Fibroblast of lung (primary cell): ENCODE data around the gene TENT4A.

ENCODE experiments used
- EZH2 ChIP-seq: IDR thresholded peaks from 2 replicates; pipeline ENCODE4 v1.5.1; 2012; ENCODE audit warnings: low read length, control low read depth, mild to moderate bottlenecking; ENCODE audit errors: missing control alignments
- TF ChIP-seq, protein P1 (sequence below), 2 donors: IDR thresholded peaks in 1 of 2; conservative IDR thresholded peaks in 1 of 2; 1 replicate in 1 of 2; 2 replicates in 1 of 2; pipeline ENCODE4 v1.5.1; 2011 to 2012; ENCODE audit warnings: low read length in 2 of 2, control low read depth in 1 of 2, inconsistent platforms in 1 of 2, low read depth in 1 of 2, mild to moderate bottlenecking in 1 of 2

DNA sequence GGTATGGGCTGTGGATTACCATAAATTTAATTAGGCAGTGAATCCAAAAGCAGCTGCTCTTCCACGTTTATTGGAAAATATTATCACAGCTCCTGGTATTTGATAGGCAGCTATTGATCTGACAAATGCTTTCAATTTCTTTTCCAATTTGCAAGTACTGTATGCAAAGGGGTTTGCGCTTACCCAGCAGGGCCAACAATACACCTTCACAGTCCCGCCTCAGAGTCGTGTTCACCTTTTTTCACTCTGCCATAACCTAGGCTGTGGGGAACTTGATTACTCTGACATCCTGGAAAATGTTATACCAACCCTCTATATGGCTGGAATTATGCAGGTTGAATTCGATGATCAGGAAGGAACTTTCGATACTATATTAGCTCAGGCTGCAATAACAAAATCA lies 32.3 kb upstream of the TENT4A start:
- TF ChIP-seq, protein P1, sequence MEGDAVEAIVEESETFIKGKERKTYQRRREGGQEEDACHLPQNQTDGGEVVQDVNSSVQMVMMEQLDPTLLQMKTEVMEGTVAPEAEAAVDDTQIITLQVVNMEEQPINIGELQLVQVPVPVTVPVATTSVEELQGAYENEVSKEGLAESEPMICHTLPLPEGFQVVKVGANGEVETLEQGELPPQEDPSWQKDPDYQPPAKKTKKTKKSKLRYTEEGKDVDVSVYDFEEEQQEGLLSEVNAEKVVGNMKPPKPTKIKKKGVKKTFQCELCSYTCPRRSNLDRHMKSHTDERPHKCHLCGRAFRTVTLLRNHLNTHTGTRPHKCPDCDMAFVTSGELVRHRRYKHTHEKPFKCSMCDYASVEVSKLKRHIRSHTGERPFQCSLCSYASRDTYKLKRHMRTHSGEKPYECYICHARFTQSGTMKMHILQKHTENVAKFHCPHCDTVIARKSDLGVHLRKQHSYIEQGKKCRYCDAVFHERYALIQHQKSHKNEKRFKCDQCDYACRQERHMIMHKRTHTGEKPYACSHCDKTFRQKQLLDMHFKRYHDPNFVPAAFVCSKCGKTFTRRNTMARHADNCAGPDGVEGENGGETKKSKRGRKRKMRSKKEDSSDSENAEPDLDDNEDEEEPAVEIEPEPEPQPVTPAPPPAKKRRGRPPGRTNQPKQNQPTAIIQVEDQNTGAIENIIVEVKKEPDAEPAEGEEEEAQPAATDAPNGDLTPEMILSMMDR (conservative IDR thresholded peaks at IDR 0.05 in 1 of 2, IDR thresholded peaks at IDR 0.05 in 1 of 2; ENCODE audit: low read depth in 1 of 2, low read length in 2 of 2), result no peak
- TF ChIP-seq EZH2, result no peak
